HFF-Myc (cell line): ENCODE measurements around the gene ENO2.
"Not testable (repeated sequence)": the region's sequence is repeated elsewhere in the genome, so short reads cannot be mapped to it uniquely, and the experiment has no call there.

Source experiments
- DNase-seq: peaks from one replicate; pipeline ENCODE4 v3.0.0-alpha.2; 2011; ENCODE audit warnings: low read depth; ENCODE audit errors: extremely low read depth
- H3K4me3 ChIP-seq: replicated peaks from 2 replicates; pipeline ENCODE4 v1.5.1; 2011; ENCODE audit warnings: low read depth, mild to moderate bottlenecking, control low read depth, low read length
- TF ChIP-seq, protein P1 (sequence below): IDR thresholded peaks from 2 replicates; pipeline ENCODE4 v1.5.1; 2012; ENCODE audit warnings: mild to moderate bottlenecking, low read depth, low read length, control low read depth; ENCODE audit errors: missing control alignments

ENO2 gene

DNA sequence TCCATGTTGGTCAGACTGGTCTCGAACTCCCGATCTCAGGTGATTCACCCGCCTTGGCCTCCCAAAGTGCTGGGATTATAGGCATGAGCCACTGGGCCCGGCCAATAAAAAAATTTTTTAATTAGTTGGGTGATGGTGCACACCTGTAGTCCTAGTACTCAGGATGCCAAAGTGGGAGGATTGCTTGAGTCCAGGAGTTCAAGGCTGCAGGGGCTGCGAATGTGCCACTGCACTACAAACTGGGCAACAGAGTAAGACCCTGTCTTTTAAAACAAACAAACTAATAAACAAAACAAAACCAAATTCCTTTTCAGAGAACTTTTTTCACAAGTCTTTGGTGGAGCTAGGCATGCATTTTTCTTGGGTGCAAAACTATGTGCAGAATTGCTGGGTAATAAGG, 31.1 kb upstream of the ENO2 start:
- DNase-seq, result no peak
- TF ChIP-seq, protein P1, sequence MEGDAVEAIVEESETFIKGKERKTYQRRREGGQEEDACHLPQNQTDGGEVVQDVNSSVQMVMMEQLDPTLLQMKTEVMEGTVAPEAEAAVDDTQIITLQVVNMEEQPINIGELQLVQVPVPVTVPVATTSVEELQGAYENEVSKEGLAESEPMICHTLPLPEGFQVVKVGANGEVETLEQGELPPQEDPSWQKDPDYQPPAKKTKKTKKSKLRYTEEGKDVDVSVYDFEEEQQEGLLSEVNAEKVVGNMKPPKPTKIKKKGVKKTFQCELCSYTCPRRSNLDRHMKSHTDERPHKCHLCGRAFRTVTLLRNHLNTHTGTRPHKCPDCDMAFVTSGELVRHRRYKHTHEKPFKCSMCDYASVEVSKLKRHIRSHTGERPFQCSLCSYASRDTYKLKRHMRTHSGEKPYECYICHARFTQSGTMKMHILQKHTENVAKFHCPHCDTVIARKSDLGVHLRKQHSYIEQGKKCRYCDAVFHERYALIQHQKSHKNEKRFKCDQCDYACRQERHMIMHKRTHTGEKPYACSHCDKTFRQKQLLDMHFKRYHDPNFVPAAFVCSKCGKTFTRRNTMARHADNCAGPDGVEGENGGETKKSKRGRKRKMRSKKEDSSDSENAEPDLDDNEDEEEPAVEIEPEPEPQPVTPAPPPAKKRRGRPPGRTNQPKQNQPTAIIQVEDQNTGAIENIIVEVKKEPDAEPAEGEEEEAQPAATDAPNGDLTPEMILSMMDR, result no peak
- H3K4me3 ChIP-seq, result no peak overlapping the region

DNA sequence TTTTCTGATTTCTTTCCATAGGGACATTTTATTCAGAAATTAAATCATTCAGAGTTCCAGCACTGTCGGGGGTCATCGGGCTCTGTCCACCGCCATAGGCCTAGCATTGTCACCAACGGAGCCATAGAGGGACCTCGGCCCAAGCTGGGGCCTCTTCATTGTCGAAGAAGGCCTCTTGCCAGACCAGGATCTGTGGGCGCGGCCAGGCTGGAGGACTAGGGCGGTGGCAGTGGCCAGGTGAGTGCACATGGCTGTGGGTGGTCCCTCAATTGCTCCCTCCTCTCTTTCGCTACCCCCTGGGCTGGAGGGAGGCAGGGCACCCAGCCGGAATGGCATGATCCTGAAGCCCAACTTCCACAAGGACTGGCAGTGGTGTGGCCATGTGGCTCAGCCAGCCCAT, 30.7 kb upstream of the ENO2 start:
- DNase-seq, result no peak
- no peak overlapping the region for H3K4me3 ChIP-seq
- TF ChIP-seq, protein P1, result no peak

DNA sequence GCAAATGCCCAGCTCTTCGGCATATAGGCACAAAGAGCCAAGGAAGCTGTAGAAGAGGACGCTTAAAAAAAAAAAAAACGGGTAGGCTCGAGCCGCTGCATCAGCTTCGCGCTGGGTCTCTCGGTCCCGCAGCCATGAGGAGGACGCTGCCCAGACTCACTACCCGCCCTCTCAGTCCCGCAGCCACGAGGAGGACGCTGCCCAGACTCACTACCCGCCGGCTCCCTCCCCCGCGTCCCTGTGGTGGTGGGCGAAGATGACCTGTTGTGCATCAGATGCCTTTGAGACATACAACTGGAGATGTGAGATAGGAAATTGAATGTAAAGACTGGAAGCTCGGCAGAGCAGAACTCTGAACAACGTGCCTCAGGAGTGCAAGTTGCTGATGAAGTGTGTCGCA, 29.8 kb upstream of the ENO2 start:
- H3K4me3 ChIP-seq, result no peak overlapping the region
- DNase-seq, result no peak
- TF ChIP-seq, protein P1, result no peak

DNA sequence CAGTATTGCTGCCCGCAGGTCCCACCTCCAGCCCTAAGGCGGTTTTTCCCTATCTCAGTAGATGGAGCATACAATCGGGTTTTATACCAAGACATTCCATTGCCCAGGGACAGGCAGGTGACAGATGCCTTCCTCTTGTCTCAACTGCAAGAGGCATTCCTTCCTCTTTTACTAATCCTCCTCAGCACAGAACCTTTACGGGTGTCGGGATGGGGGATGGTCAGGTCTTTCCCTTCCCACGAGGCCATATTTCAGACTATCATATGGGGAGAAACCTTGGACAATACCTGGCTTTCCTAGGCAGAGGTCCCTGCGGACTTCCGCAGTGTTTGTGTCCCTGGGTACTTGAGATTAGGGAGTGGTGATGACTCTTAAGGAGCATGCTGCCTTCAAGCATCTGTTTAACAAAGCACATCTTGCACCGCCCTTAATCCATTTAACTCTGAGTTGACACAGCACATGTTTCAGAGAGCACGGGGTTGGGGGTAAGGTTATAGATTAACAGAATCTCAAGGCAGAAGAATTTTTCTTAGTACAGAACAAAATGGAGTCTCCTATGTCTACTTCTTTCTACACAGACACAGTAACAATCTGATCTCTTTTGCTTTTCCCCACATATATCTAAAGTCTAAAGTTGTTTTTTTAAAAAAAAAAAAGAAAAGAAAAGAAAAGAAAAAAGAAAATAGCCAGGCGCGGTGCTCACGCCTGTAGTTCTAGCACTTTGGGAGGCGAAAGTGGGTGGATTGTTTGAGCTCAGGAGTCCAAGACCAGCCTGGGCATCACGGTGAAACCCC, 28.0 kb upstream of the ENO2 start:
- H3K4me3 ChIP-seq, DNase-seq: not testable (repeated sequence)

DNA sequence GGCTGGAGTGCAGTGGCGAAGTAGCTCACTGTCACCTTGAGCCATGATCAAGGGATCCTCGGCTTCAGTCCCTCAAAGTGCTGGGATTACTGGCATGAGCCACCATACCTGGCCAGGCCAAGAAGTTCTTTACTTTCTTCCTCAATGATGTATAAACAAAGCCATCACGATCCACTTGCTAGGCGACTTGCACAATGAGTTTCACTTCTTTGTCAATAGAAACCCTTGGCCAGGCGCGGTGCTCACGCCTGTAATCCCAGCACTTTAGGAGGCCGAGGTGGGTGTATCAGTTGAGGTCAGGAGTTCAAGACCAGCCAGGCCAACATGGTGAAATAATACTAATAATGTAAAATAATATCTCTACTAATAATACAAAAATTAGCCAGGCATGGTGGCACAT, 26.9 kb upstream of the ENO2 start:
- H3K4me3 ChIP-seq, result no peak overlapping the region
- DNase-seq, result no peak
- TF ChIP-seq, protein P1, result no peak

DNA sequence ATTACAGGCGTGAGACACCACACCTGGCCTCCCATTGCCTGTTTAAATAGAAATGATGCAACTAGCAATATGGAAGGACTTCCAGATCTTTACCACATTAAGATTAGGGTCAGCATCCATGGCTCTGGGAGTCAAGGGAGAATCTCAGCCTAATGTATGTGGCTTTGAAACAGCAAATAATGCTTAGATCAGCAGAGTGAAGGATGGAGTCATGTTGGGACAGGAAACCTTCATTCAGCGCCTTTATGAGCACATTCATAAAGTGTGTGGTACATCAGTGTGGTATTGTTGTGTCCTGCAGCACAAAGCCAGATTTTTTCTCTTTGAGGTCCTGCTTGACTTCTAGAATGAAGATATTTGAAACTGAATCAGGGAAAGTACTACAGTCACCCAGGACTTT, 26.0 kb upstream of the ENO2 start:
- no peak for DNase-seq
- TF ChIP-seq, protein P1, result no peak
- H3K4me3 ChIP-seq, result no peak overlapping the region

DNA sequence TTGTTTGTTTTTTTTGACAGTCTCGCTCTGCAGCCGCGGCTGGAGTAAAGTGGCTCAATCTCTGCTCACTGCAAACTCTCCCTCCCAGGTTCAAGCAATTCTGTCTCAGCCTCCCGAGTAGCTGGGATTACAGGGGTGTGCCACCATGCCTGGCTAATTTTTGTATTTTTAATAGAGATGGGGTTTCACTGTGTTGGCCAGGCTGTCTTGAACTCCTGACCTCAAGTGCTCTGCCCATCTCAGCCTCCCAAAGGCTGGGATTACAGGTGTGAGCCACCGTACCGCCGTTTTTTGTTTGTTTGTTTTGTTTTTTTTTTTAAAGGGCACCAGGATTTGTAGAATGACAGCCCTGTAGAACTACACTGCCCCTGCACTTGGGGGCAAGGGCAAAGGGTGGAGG, 25.6 kb upstream of the ENO2 start:
- not testable (repeated sequence) for DNase-seq, H3K4me3 ChIP-seq

DNA sequence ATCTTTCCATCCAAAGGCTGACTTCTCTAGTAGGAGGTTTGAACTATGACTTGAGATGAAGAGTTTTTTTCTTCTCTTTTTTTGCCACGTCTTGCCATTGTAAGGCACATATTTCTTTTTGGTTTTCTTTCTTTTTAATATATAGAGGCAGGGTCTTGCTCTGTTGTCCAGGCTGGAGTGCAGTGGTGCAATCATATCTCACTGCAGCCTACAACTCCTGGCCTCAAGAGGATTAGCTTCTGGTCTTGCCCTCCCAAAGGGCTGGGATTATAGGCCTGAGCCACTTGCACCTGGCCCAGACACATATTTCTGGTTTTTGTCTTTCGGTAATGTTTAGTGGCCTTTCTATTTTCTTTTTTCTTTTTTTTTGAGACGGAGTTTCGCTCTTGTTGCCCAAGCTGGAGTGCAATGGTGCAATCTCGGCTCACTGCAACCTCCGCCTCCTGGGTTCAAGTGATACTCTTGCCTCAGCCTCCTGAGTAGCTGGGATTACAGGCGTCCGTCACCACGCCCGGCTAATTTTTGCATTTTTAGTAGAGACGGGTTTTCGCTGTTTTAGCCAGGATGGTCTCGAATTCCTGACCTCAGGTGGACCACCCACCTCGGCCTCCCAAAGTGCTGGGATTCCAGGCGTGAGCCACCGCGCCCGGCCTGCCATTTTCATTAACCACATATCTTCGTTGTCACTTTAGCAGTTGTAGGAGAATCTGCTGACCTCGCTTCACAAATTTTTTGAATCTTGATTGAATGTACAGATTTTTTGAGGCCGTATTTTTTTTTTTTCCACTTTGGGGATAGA, 24.4 kb upstream of the ENO2 start:
- not testable (repeated sequence) for DNase-seq, H3K4me3 ChIP-seq
